Endothelial cell of umbilical vein (primary cell): ENCODE measurements around the gene A1CF. TPM values are rescaled to one million over a fixed set of nuclear protein-coding genes. Genes with fewer than 3 reads are reported as not detected.

Source experiments
- BruUV-seq: library from RNA; stranded (reverse); fragments of 400-500 nt; replicated peaks from 2 replicates; lab custom pipeline; 2021; lab: Mats Ljungman, UMichigan
- CTCF ChIA-PET: fragments of 300-600, 350-600 bp; sonication (Branson Sonifier 250); formaldehyde crosslinking; loops from one replicate; lab custom pipeline; 2021; ENCODE audit warnings: antibody characterized with exemption, inconsistent platforms; lab: Charles Lee
- POLR2A ChIA-PET: fragments of 300-600, 350-600 bp; sonication (Branson Sonifier 250); formaldehyde crosslinking; loops from one replicate; lab custom pipeline; 2021; ENCODE audit warnings: antibody characterized with exemption, inconsistent platforms; lab: Charles Lee
- DNase-seq: peaks from one replicate; pipeline ENCODE4 v3.0.0-alpha.2; 2011; ENCODE audit warnings: low read depth, low spot score
- FAIRE-seq: peaks from 2 replicates; lab custom pipeline; 2011; peaks lifted over from hg19 to GRCh38; lab: Jason Lieb, UNC
- H2AFZ ChIP-seq: 2 replicates; pipeline ENCODE4 v1.6.0; 2012; ENCODE audit warnings: low read depth, low read length, control low read depth, inconsistent platforms
- H3K27ac ChIP-seq: 2 replicates; pipeline ENCODE4 v1.5.1; 2011; ENCODE audit warnings: low read depth, mild to moderate bottlenecking, control low read depth, low read length, moderate library complexity; ENCODE audit not compliant: insufficient read depth
- H3K27me3 ChIP-seq, 2 experiments: 2 replicates each; pipeline versions ENCODE4 v1.6.0 to v1.6.1; 2011; ENCODE audit warnings: low read length in 2 of 2, mixed read lengths in 1 of 2; ENCODE audit not compliant: control insufficient read depth in 2 of 2, insufficient read depth in 2 of 2
- H3K36me3 ChIP-seq, 2 experiments: 2 replicates in 1 of 2; 3 replicates in 1 of 2; pipeline ENCODE4 v1.5.1; 2011; ENCODE audit warnings: low read length in 2 of 2, mild to moderate bottlenecking in 1 of 2, moderate library complexity in 1 of 2; ENCODE audit not compliant: control insufficient read depth in 2 of 2, insufficient read depth in 2 of 2; ENCODE audit errors: extremely low read depth in 1 of 2
- H3K4me1 ChIP-seq: 3 replicates; pipeline ENCODE4 v1.5.1; 2011; ENCODE audit warnings: mild to moderate bottlenecking, low read length; ENCODE audit not compliant: control insufficient read depth, insufficient read depth; ENCODE audit errors: extremely low read depth
- H3K4me2 ChIP-seq: 2 replicates; pipeline ENCODE4 v1.6.1; 2011; ENCODE audit warnings: low read length, control low read depth, mixed read lengths; ENCODE audit not compliant: insufficient read depth
- H3K4me3 ChIP-seq, 3 experiments: fragments of 200-600 bp in 1 of 3; sonication (generic), shearing (Covaris generic) in 1 of 3; replicated peaks in 1 of 3; 2 replicates each; pipeline ENCODE4 v1.5.1; 2011 to 2016; ENCODE audit warnings: control low read depth in 3 of 3, low read length in 3 of 3, mild to moderate bottlenecking in 2 of 3, inconsistent platforms in 1 of 3, low read depth in 1 of 3, moderate library complexity in 1 of 3; ENCODE audit not compliant: insufficient read depth in 1 of 3
- H3K79me2 ChIP-seq: 2 replicates; pipeline ENCODE4 v1.6.0; 2012; ENCODE audit warnings: low read length, inconsistent platforms; ENCODE audit not compliant: control insufficient read depth, insufficient read depth
- H3K9ac ChIP-seq: replicated peaks from 2 replicates; pipeline ENCODE3; 2011; ENCODE audit warnings: low read length, control low read depth; ENCODE audit not compliant: insufficient read depth; ENCODE audit errors: extremely low read depth
- H3K9me1 ChIP-seq: replicated peaks from 3 replicates; pipeline ENCODE4 v1.6.0; 2011; ENCODE audit warnings: mild to moderate bottlenecking, low read length; ENCODE audit not compliant: control insufficient read depth, insufficient read depth; ENCODE audit errors: extremely low read depth
- H3K9me3 ChIP-seq: replicated peaks from 2 replicates; pipeline ENCODE4 v1.5.1; 2012; ENCODE audit warnings: low read length, inconsistent platforms; ENCODE audit not compliant: control insufficient read depth, insufficient read depth
- H4K20me1 ChIP-seq: replicated peaks from 2 replicates; pipeline ENCODE3; 2011; ENCODE audit warnings: mild to moderate bottlenecking, low read length; ENCODE audit not compliant: control insufficient read depth, insufficient read depth; ENCODE audit errors: extremely low read depth
- FOS ChIP-seq: IDR thresholded peaks from 2 replicates; pipeline ENCODE4 v1.6.1; 2011; ENCODE audit warnings: mild to moderate bottlenecking, low read length, moderate library complexity, borderline replicate concordance; ENCODE audit not compliant: insufficient read depth
- GATA2 ChIP-seq: IDR thresholded peaks from 2 replicates; pipeline ENCODE4 v1.7.0; 2011; ENCODE audit warnings: low read depth, mild to moderate bottlenecking, moderate library complexity, mixed read lengths, low read length; ENCODE audit not compliant: insufficient read length, insufficient read depth
- JUN ChIP-seq: IDR thresholded peaks from 2 replicates; pipeline ENCODE4 v1.6.1; 2011; ENCODE audit warnings: borderline replicate concordance, low read depth; ENCODE audit not compliant: insufficient read length, insufficient read depth
- MYC ChIP-seq: IDR thresholded peaks from one replicate; pipeline ENCODE4 v1.6.1; 2011; ENCODE audit warnings: mild to moderate bottlenecking, low read depth, low read length
- POLR2A ChIP-seq: IDR thresholded peaks from 2 replicates; pipeline ENCODE4 v1.6.1; 2012; ENCODE audit warnings: low read depth, mild to moderate bottlenecking, control low read depth, low read length
- POLR2AphosphoS5 ChIP-seq: IDR thresholded peaks from 2 replicates; pipeline ENCODE4 v1.6.1; 2012; ENCODE audit warnings: low read depth, mild to moderate bottlenecking, control low read depth, low read length, moderate library complexity; ENCODE audit not compliant: insufficient read depth
- dilution Hi-C: fragments of 300-500 bp; cut with MboI; formaldehyde crosslinking; loops from one replicate; pipeline ENCODE4 v1.15.0; 2019; ENCODE audit warnings: low sequenced_read_pairs; ENCODE audit not compliant: extremely low pct_ligation_motif_present
- intact Hi-C: fragments of 100-400 bp; cut with micrococcal nuclease; formaldehyde crosslinking; loops from one replicate; pipeline ENCODE4 v1.10.0; 2022
- polyA plus RNA-seq, 4 experiments: library from polyadenylated mRNA; depleted of rRNA in 3 of 4; stranded (reverse) in 3 of 4; unstranded in 1 of 4; fragments of >200 nt; gene quantifications; 2 replicates each; pipeline versions ENCODE4 v1.2.1 to v1.2.3, GENCODE V29; 2011 to 2012; ENCODE audit warnings: missing spikeins in 1 of 4
- total RNA-seq: library from RNA; stranded (reverse); gene quantifications from 2 replicates; pipeline ENCODE4 v1.2.3, GENCODE V29; 2021
- TF ChIP-seq, protein P1 (sequence below): IDR thresholded peaks from 2 replicates; pipeline ENCODE4 v1.6.1; 2011; ENCODE audit not compliant: insufficient read depth, insufficient read length
- TF ChIP-seq, protein P2 (sequence below), 2 donors: IDR thresholded peaks; 1 replicate in 1 of 2; 2 replicates in 1 of 2; pipeline ENCODE4 v1.5.1; 2011; ENCODE audit warnings: low read length in 2 of 2, mild to moderate bottlenecking in 2 of 2, moderate library complexity in 2 of 2, control low read depth in 1 of 2, inconsistent platforms in 1 of 2, low read depth in 1 of 2; ENCODE audit not compliant: insufficient read depth in 1 of 2; ENCODE audit errors: extremely low read depth in 1 of 2

Gene A1CF
- total and polyA plus RNA-seq, 2 donors (not counting 3 experiments of a cell fraction or from before 2014, with no cell fraction given), result not detected

DNA sequence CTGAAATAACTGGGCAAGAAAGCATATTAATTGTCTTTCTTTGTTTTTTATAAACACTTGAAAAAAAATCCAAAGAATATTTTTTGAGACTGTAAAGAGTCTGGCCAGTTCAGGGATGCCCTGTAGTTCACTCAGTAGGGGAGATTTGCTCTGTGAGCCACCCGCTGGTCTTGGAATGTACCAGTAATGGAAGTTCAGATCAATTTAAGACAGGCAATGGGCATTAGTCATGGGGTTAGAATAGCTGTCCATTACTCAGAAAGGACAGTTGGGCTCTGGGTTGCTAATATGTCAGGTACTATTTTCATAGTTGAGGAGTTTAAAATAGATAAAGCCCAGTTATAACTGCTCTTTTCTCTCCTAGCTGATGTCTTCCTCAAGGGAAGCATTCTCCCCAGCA, 38.7 kb downstream of the A1CF start:
- DNase-seq (no peak), FAIRE-seq (no peak)
- no peak overlapping the region for H3K4me2 ChIP-seq
- peaks cover 2 to 7% of the 10 kb centered on the region in 2 experiments for H3K27me3 ChIP-seq
- no peaks in the 10 kb centered on the region for H3K79me2 ChIP-seq
- intact Hi-C loops (no loop called here), dilution Hi-C loops (no loop called here)
- H3K27ac ChIP-seq, result no peak overlapping the region
- no peaks in the 10 kb centered on the region for H3K9me1 ChIP-seq
- peaks cover 7% of the 10 kb centered on the region for H3K4me1 ChIP-seq
- TF ChIP-seq POLR2A (no peak), FOS (no peak), JUN (no peak), MYC (no peak), GATA2 (no peak), POLR2AphosphoS5 (no peak)
- TF ChIP-seq, protein P1, sequence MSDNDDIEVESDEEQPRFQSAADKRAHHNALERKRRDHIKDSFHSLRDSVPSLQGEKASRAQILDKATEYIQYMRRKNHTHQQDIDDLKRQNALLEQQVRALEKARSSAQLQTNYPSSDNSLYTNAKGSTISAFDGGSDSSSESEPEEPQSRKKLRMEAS, result no peak
- TF ChIP-seq, protein P2, sequence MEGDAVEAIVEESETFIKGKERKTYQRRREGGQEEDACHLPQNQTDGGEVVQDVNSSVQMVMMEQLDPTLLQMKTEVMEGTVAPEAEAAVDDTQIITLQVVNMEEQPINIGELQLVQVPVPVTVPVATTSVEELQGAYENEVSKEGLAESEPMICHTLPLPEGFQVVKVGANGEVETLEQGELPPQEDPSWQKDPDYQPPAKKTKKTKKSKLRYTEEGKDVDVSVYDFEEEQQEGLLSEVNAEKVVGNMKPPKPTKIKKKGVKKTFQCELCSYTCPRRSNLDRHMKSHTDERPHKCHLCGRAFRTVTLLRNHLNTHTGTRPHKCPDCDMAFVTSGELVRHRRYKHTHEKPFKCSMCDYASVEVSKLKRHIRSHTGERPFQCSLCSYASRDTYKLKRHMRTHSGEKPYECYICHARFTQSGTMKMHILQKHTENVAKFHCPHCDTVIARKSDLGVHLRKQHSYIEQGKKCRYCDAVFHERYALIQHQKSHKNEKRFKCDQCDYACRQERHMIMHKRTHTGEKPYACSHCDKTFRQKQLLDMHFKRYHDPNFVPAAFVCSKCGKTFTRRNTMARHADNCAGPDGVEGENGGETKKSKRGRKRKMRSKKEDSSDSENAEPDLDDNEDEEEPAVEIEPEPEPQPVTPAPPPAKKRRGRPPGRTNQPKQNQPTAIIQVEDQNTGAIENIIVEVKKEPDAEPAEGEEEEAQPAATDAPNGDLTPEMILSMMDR (IDR thresholded peaks at IDR 0.05; ENCODE audit: extremely low read depth in 1 of 2, insufficient read depth in 1 of 2, low read depth in 1 of 2, low read length in 2 of 2), result no peak
- H4K20me1 ChIP-seq, result no peaks in the 10 kb centered on the region
- CTCF ChIA-PET, result interaction anchor here (2.0 kb wide), 1 partner anchor 14 kb away, joined by 5 read pairs; no protein-coding TSS in a partner anchor
- no peaks in the 10 kb centered on the region for H3K36me3 ChIP-seq
- no peak overlapping the region for H2AFZ ChIP-seq
- no peak overlapping the region for H3K9ac ChIP-seq
- no peaks in the 10 kb centered on the region for H3K9me3 ChIP-seq
- BruUV-seq, result no TSS peak
- POLR2A ChIA-PET, result no interaction called here
- no peak overlapping the region for H3K4me3 ChIP-seq
